ENCODE results near the gene ZNF682. TPM values are rescaled to one million over a fixed set of nuclear protein-coding genes. Genes with fewer than 3 reads are reported as not detected.

The ZNF682 gene
- total RNA-seq, 1 experiment from 2014 or later, result not detected

DNA sequence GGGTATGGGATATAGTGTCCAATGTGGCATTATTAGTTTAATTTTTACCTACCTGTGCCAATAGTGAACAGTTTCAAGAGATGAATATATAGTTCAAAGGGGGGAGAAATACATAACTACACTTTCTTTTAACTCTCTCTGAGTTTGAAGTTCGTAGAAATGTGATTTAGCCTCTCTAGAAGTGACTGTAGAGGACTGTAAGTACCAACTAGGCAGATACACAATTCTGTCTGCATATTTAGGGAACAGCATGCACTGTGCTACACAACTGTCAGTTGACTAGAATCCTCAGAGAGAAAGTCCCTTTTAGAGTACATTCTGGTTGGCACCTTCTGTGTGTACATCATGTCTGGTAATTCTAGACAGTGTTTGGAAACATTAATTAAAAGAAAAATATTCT, 21.0 kb upstream of the ZNF682 start:
- no peak overlapping the region for H3K4me2 ChIP-seq (ENCODE audit: low read length)
- ChIA-PET CTCF (no interaction called here), POLR2A (no interaction called here), RAD21 (ENCODE audit: low non-redundant PET in 1 of 2, low total read pairs in 2 of 2, uncharacterized antibody in 2 of 2, unreplicated experiment in 2 of 2) (no interaction called here)
- H3K27me3 ChIP-seq (ENCODE audit: insufficient read depth, low read length), result no peaks in the 10 kb centered on the region
- no peaks in the 10 kb centered on the region for H3K79me2 ChIP-seq (ENCODE audit: insufficient read depth, low read length)
- peaks cover 0 to 5% of the 10 kb centered on the region in 2 experiments; a peak in 2 of 4 replicates for H3K9me3 ChIP-seq (ENCODE audit: control insufficient read depth in 1 of 2, insufficient read depth in 1 of 2, low read depth in 1 of 2, low read length in 2 of 2)
- no peaks in the 10 kb centered on the region for H3K4me1 ChIP-seq (ENCODE audit: control insufficient read depth in 1 of 2, insufficient read depth in 2 of 2, low read length in 2 of 2)
- TF ChIP-seq SRF (IDR thresholded peaks at IDR 0.05; ENCODE audit: low read depth) (no peak), EGR1 (IDR thresholded peaks at IDR 0.05; ENCODE audit: low read depth) (no peak), ZNF274 (IDR thresholded peaks at IDR 0.05; ENCODE audit: low read depth, low read length) (no peak), TCF7L2 (IDR thresholded peaks at IDR 0.05; ENCODE audit: borderline replicate concordance, extremely low read depth, insufficient read depth, insufficient read length) (no peak), SP1 (IDR thresholded peaks at IDR 0.05; ENCODE audit: low read depth) (no peak), EZH2 (IDR thresholded peaks at IDR 0.05) (no peak), SIN3A (IDR thresholded peaks at IDR 0.05; ENCODE audit: low read depth) (no peak), ZBTB33 (IDR thresholded peaks at IDR 0.05; ENCODE audit: extremely low read depth, insufficient replicate concordance, low read length) (no peak), CTCF (IDR thresholded peaks at IDR 0.05 in 2 of 3, conservative IDR thresholded peaks at IDR 0.05 in 1 of 3; ENCODE audit: borderline replicate concordance in 1 of 3, insufficient read depth in 1 of 3, low read depth in 2 of 3, low read length in 2 of 3) (no peak), YY1 (IDR thresholded peaks at IDR 0.05; ENCODE audit: extremely low read depth, insufficient replicate concordance, low read depth, low read length) (no peak), CEBPB (IDR thresholded peaks at IDR 0.05; ENCODE audit: low read depth) (no peak), RAD21 (IDR thresholded peaks at IDR 0.05; ENCODE audit: low read depth) (no peak), ZFX (IDR thresholded peaks at IDR 0.05) (no peak), ELF1 (IDR thresholded peaks at IDR 0.05; ENCODE audit: borderline replicate concordance, low read depth) (no peak), ATF3 (IDR thresholded peaks at IDR 0.05) (no peak), JUND (IDR thresholded peaks at IDR 0.05) (no peak), CBX3 (IDR thresholded peaks at IDR 0.05; ENCODE audit: low read depth) (no peak)
- TF ChIP-seq, protein P1, sequence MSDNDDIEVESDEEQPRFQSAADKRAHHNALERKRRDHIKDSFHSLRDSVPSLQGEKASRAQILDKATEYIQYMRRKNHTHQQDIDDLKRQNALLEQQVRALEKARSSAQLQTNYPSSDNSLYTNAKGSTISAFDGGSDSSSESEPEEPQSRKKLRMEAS (IDR thresholded peaks at IDR 0.05), result no peak
- TF ChIP-seq, protein P2, sequence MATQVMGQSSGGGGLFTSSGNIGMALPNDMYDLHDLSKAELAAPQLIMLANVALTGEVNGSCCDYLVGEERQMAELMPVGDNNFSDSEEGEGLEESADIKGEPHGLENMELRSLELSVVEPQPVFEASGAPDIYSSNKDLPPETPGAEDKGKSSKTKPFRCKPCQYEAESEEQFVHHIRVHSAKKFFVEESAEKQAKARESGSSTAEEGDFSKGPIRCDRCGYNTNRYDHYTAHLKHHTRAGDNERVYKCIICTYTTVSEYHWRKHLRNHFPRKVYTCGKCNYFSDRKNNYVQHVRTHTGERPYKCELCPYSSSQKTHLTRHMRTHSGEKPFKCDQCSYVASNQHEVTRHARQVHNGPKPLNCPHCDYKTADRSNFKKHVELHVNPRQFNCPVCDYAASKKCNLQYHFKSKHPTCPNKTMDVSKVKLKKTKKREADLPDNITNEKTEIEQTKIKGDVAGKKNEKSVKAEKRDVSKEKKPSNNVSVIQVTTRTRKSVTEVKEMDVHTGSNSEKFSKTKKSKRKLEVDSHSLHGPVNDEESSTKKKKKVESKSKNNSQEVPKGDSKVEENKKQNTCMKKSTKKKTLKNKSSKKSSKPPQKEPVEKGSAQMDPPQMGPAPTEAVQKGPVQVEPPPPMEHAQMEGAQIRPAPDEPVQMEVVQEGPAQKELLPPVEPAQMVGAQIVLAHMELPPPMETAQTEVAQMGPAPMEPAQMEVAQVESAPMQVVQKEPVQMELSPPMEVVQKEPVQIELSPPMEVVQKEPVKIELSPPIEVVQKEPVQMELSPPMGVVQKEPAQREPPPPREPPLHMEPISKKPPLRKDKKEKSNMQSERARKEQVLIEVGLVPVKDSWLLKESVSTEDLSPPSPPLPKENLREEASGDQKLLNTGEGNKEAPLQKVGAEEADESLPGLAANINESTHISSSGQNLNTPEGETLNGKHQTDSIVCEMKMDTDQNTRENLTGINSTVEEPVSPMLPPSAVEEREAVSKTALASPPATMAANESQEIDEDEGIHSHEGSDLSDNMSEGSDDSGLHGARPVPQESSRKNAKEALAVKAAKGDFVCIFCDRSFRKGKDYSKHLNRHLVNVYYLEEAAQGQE (IDR thresholded peaks at IDR 0.05; ENCODE audit: low read depth), result no peak
- DNase-seq (ENCODE audit: low read depth, low spot score) (no peak), ATAC-seq (no peak)
- no peaks in the 10 kb centered on the region for H3K9me2 ChIP-seq (ENCODE audit: insufficient read depth)
- no peak overlapping the region for H2AFZ ChIP-seq (ENCODE audit: low read depth, low read length, poor library complexity, severe bottlenecking)
- no peaks in the 10 kb centered on the region for H3K36me3 ChIP-seq (ENCODE audit: control insufficient read depth in 1 of 2, insufficient read depth in 2 of 2, low read length in 2 of 2)
- intact Hi-C loops (cut with micrococcal nuclease), result no loop called here
- H4K20me1 ChIP-seq (ENCODE audit: insufficient read depth), result no peaks in the 10 kb centered on the region
- no peak overlapping the region for H3K9ac ChIP-seq (ENCODE audit: low read length)
- no peak overlapping the region for H3K4me3 ChIP-seq (replicated peaks in 1 of 2; ENCODE audit: low read depth in 1 of 2, low read length in 2 of 2)
- no TSS peak for BruUV-seq (replicated peaks)
- H3K27ac ChIP-seq (ENCODE audit: low read depth, low read length), result no peak overlapping the region
